Muscle layer of duodenum (tissue), 2 donors: Measurements from ENCODE around the gene ANKRD37.

Experiments
- H3K27ac ChIP-seq: one replicate; pipeline ENCODE4 v1.7.0; 2013; ENCODE audit warnings: mild to moderate bottlenecking, low read length
- H3K27me3 ChIP-seq: one replicate; pipeline ENCODE4 v1.7.0; 2013; ENCODE audit warnings: low read depth, mild to moderate bottlenecking, control low read depth, low read length
- H3K36me3 ChIP-seq, 2 donors: one replicate each; pipeline ENCODE4 v1.7.0; 2013; ENCODE audit warnings: low read length in 2 of 2, control low read depth in 1 of 2, mild to moderate bottlenecking in 1 of 2; ENCODE audit not compliant: insufficient read depth in 2 of 2, control insufficient read depth in 1 of 2
- H3K4me1 ChIP-seq, 2 donors: one replicate each; pipeline ENCODE4 v1.7.0; 2013; ENCODE audit warnings: low read length in 2 of 2, mild to moderate bottlenecking in 2 of 2, control low read depth in 1 of 2, moderate library complexity in 1 of 2; ENCODE audit not compliant: insufficient read depth in 2 of 2, control insufficient read depth in 1 of 2
- H3K4me3 ChIP-seq, 2 donors: one replicate each; pipeline ENCODE4 v1.7.0; 2013; ENCODE audit warnings: low read length in 2 of 2, low read depth in 1 of 2, mild to moderate bottlenecking in 1 of 2
- H3K9me3 ChIP-seq, 2 donors: one replicate each; pipeline ENCODE4 v1.7.0; 2013; ENCODE audit warnings: low read length in 2 of 2, control low read depth in 1 of 2, mild to moderate bottlenecking in 1 of 2; ENCODE audit not compliant: control insufficient read depth in 1 of 2
- donor health status: healthy.

Gene ANKRD37

GRCh38 chr4:185381288-185382196 lies 15.1 kb upstream of the ANKRD37 start:
- no peaks in the 10 kb centered on the region for H3K36me3 ChIP-seq
- H3K4me3 ChIP-seq, result no peak overlapping the region
- no peaks in the 10 kb centered on the region for H3K27me3 ChIP-seq
- no peak overlapping the region for H3K27ac ChIP-seq
- H3K4me1 ChIP-seq, result no peaks in the 10 kb centered on the region
- peaks cover 0 to 4% of the 10 kb centered on the region in 2 donors for H3K9me3 ChIP-seq

GRCh38 chr4:185382754-185383153 lies 13.9 kb upstream of the ANKRD37 start:
- H3K36me3 ChIP-seq, result no peaks in the 10 kb centered on the region
- no peaks in the 10 kb centered on the region for H3K4me1 ChIP-seq
- no peaks in the 10 kb centered on the region for H3K27me3 ChIP-seq
- no peak overlapping the region for H3K4me3 ChIP-seq
- no peak overlapping the region for H3K27ac ChIP-seq
- H3K9me3 ChIP-seq, result peaks cover 0 to 4% of the 10 kb centered on the region in 2 donors

- Histone ChIP-seq H3K27ac (no peak overlapping the region), H3K27me3 (no peaks in the 10 kb centered on the region)
Observed at GRCh38 chr4:185383451-185383850, 13.2 kb upstream of the ANKRD37 start.

GRCh38 chr4:185384061-185384460 lies 12.6 kb upstream of the ANKRD37 start:
- Histone ChIP-seq H3K36me3 (no peaks in the 10 kb centered on the region), H3K4me1 (no peaks in the 10 kb centered on the region), H3K27ac (no peak overlapping the region), H3K27me3 (no peaks in the 10 kb centered on the region), H3K9me3 (peaks cover 0 to 4% of the 10 kb centered on the region in 2 donors), H3K4me3 (no peak overlapping the region)

More at GRCh38 chr4:185383451-185383850, 13.2 kb upstream of the ANKRD37 start:
- H3K4me1 ChIP-seq, result no peaks in the 10 kb centered on the region
- H3K4me3 ChIP-seq, result no peak overlapping the region
- H3K9me3 ChIP-seq, result peaks cover 0 to 4% of the 10 kb centered on the region in 2 donors
- no peaks in the 10 kb centered on the region for H3K36me3 ChIP-seq

GRCh38 chr4:185384930-185385331 lies 11.7 kb upstream of the ANKRD37 start:
- H3K36me3 ChIP-seq, result no peaks in the 10 kb centered on the region
- H3K27ac ChIP-seq, result no peak overlapping the region
- no peaks in the 10 kb centered on the region for H3K4me1 ChIP-seq
- H3K27me3 ChIP-seq, result no peaks in the 10 kb centered on the region
- no peak overlapping the region for H3K4me3 ChIP-seq
- peaks cover 0 to 4% of the 10 kb centered on the region in 2 donors for H3K9me3 ChIP-seq

GRCh38 chr4:185387957-185388356 lies 8.7 kb upstream of the ANKRD37 start:
- Histone ChIP-seq H3K27ac (no peak overlapping the region), H3K27me3 (no peaks in the 10 kb centered on the region), H3K36me3 (no peaks in the 10 kb centered on the region)

GRCh38 chr4:185390941-185391340 lies 5.7 kb upstream of the ANKRD37 start:
- Histone ChIP-seq H3K4me1 (no peaks in the 10 kb centered on the region), H3K4me3 (no peak overlapping the region), H3K27ac (no peak overlapping the region), H3K36me3 (peaks cover 0 to 2% of the 10 kb centered on the region in 2 donors), H3K27me3 (no peaks in the 10 kb centered on the region), H3K9me3 (no peaks in the 10 kb centered on the region)

More at GRCh38 chr4:185387957-185388356, 8.7 kb upstream of the ANKRD37 start:
- Histone ChIP-seq H3K9me3 (no peaks in the 10 kb centered on the region), H3K4me1 (no peaks in the 10 kb centered on the region), H3K4me3 (no peak overlapping the region)

- Histone ChIP-seq H3K4me3 (no peak overlapping the region), H3K27ac (no peak overlapping the region), H3K27me3 (no peaks in the 10 kb centered on the region), H3K4me1 (peaks cover 0 to 7% of the 10 kb centered on the region in 2 donors), H3K9me3 (no peaks in the 10 kb centered on the region), H3K36me3 (peaks cover 0 to 5% of the 10 kb centered on the region in 2 donors)
Observed at GRCh38 chr4:185392156-185392555, 4.5 kb upstream of the ANKRD37 start.

- Histone ChIP-seq H3K9me3 (no peaks in the 10 kb centered on the region), H3K4me1 (peaks cover 0 to 18% of the 10 kb centered on the region in 2 donors), H3K27ac (peak overlapping the region; percentile 96), H3K27me3 (no peaks in the 10 kb centered on the region), H3K4me3 (peak overlapping the region; percentile 84), H3K36me3 (peaks cover 4 to 12% of the 10 kb centered on the region in 2 donors)
Observed at GRCh38 chr4:185394568-185395237, 1.9 kb upstream of the ANKRD37 start.

- Histone ChIP-seq H3K4me3 (peak within 1 kb of the TSS; percentile 84), H3K27me3 (no peaks in the 10 kb centered on the region), H3K27ac (peak within 1 kb of the TSS; percentile 96), H3K4me1 (peaks cover 0 to 18% of the 10 kb centered on the region in 2 donors), H3K36me3 (peaks cover 10 to 16% of the 10 kb centered on the region in 2 donors), H3K9me3 (no peaks in the 10 kb centered on the region)
Observed at GRCh38 chr4:185395238-185395955, 1.2 kb upstream of the ANKRD37 start, which contains the start of gene LRP2BP. TSS of gene LRP2BP (minus strand) at chr4:185395924. CDS start at chr4:185378186, 17,738 bp downstream.
